Esophagus muscularis mucosa (tissue), 4 donors: Measurements from ENCODE around the gene WDR48. TPM values are rescaled to one million over a fixed set of nuclear protein-coding genes. Genes with fewer than 3 reads are reported as not detected.

ENCODE experiments used
- DNase-seq: peaks from one replicate; pipeline ENCODE4 v3.0.0-alpha.2; 2017; ENCODE audit errors: extremely low spot score
- H3K27ac ChIP-seq, 4 donors: fragments of 200-600 bp; sonication (generic); replicated peaks in 1 of 4; 1 replicate in 3 of 4; 2 replicates in 1 of 4; pipeline ENCODE4 v1.5.1; 2016 to 2019; ENCODE audit warnings: mild to moderate bottlenecking in 1 of 4
- H3K27me3 ChIP-seq, 4 donors: fragments of 200-600 bp; sonication (generic); one replicate each; pipeline versions ENCODE4 v1.5.1 to v1.6.0; 2016 to 2019
- H3K36me3 ChIP-seq, 4 donors: fragments of 200-600 bp; sonication (generic); one replicate each; pipeline ENCODE4 v1.5.1; 2016 to 2019
- H3K4me1 ChIP-seq, 4 donors: fragments of 200-600 bp; sonication (generic); one replicate each; pipeline ENCODE4 v1.5.1; 2016 to 2019
- H3K4me3 ChIP-seq, 4 donors: fragments of 200-600 bp; sonication (generic); 1 replicate in 2 of 4; 2 replicates in 2 of 4; pipeline ENCODE4 v1.5.1; 2016 to 2019; ENCODE audit warnings: mild to moderate bottlenecking in 4 of 4, moderate library complexity in 1 of 4
- H3K9me3 ChIP-seq, 4 donors: fragments of 200-600 bp; sonication (generic); 1 replicate in 3 of 4; 2 replicates in 1 of 4; pipeline ENCODE4 v1.5.1; 2016 to 2019
- EP300 ChIP-seq: sonication (generic); formaldehyde crosslinking; IDR thresholded peaks from one replicate; pipeline ENCODE4 v1.6.1; 2017; ENCODE audit warnings: antibody characterized with exemption
- POLR2A ChIP-seq: fragments of 450-650 bp; IDR thresholded peaks from one replicate; pipeline ENCODE4 v1.6.1; 2017; ENCODE audit warnings: antibody characterized with exemption, moderate library complexity, mild to moderate bottlenecking, low read depth
- POLR2AphosphoS5 ChIP-seq, 2 donors: sonication (generic); formaldehyde crosslinking; IDR thresholded peaks; one replicate each; pipeline ENCODE4 v1.6.1; 2017; ENCODE audit warnings: antibody characterized with exemption in 2 of 2
- WGBS: methylation state at CpG from one replicate; pipeline ENCODE4 v1.1.5; 2018; 5-methylcytosine and 5-hydroxymethylcytosine counted together
- intact Hi-C: fragments of 100-400 bp; cut with DNase I; formaldehyde crosslinking; loops from one replicate; pipeline ENCODE4 v1.15.1; 2023
- small RNA-seq, 3 donors: library from RNA; depleted of rRNA; stranded (forward); fragments of <200 nt; gene quantifications; one replicate each; pipeline ENCODE3, GENCODE V24; 2016
- total RNA-seq, 4 donors: library from RNA; depleted of rRNA; stranded (reverse); fragments of >200 nt; gene quantifications; one replicate each; pipeline versions ENCODE4 v1.1.0 to v1.2.1, GENCODE V29; 2016
- TF ChIP-seq, protein P1 (sequence below), 3 experiments: fragments of 200-600 bp in 2 of 3; fragments of 450-650 bp in 1 of 3; sonication (generic) in 2 of 3; IDR thresholded peaks; one replicate each; pipeline ENCODE4 v1.5.1; 2017 to 2019; ENCODE audit warnings: antibody characterized with exemption in 3 of 3, mild to moderate bottlenecking in 2 of 3, moderate library complexity in 1 of 3

WDR48 gene
- total RNA-seq, 4 donors from 2014 or later: 25.9 to 40.0 (median 29.8) TPM

DNA sequence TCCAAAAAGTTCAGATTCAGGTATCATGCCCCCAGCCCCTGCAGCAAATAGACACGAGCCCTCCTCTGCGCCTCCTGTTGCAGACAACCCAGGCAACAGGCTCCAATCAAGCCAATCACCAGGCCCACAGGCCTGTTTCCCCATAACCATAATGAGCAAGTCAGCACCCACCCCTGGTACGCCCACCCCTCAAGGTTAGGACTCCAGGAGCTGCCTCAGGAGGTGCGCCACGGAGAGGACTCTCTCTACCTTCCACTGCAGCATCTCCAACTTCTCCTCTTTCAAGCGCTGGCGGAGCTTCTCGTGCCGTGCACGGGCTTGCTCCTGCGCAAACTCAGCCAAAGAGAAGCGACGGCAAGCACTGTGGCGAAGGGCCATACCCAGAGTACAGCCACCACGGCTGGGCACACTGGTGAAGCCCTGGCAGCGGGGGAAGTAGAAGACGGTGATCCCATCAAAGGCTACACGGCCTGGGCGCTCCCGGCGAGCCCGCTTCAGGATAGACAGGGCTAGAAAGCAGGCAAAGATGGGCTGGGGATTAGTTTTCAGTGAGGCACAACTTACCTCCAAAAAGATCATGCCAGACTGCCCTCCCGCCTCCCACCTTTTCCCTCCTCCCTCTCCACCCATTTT is 93.0 kb downstream of the WDR48 start:
- H3K9me3 ChIP-seq: no peaks in the 10 kb centered on the region
- peak overlapping the region in 1 of 4 donors; percentile 11 for H3K27ac ChIP-seq
- H3K4me3 ChIP-seq: no peak overlapping the region
- H3K4me1 ChIP-seq: peaks cover 83 to 95% (median 88%) of the 10 kb centered on the region in 4 donors
- WGBS: 92% methylated on average over 12 of the region's 23 CpGs
- H3K36me3 ChIP-seq: peaks cover 35 to 68% (median 63%) of the 10 kb centered on the region in 4 donors
- no peaks in the 10 kb centered on the region for H3K27me3 ChIP-seq
- TF ChIP-seq POLR2AphosphoS5 (IDR thresholded peaks at IDR 0.05) (peak in 1 of 2 donors; percentile 14), EP300 (no peak)
- TF ChIP-seq, protein P1, sequence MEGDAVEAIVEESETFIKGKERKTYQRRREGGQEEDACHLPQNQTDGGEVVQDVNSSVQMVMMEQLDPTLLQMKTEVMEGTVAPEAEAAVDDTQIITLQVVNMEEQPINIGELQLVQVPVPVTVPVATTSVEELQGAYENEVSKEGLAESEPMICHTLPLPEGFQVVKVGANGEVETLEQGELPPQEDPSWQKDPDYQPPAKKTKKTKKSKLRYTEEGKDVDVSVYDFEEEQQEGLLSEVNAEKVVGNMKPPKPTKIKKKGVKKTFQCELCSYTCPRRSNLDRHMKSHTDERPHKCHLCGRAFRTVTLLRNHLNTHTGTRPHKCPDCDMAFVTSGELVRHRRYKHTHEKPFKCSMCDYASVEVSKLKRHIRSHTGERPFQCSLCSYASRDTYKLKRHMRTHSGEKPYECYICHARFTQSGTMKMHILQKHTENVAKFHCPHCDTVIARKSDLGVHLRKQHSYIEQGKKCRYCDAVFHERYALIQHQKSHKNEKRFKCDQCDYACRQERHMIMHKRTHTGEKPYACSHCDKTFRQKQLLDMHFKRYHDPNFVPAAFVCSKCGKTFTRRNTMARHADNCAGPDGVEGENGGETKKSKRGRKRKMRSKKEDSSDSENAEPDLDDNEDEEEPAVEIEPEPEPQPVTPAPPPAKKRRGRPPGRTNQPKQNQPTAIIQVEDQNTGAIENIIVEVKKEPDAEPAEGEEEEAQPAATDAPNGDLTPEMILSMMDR (IDR thresholded peaks at IDR 0.05): no peak
- no peak for DNase-seq
- intact Hi-C loops: no loop called here

DNA sequence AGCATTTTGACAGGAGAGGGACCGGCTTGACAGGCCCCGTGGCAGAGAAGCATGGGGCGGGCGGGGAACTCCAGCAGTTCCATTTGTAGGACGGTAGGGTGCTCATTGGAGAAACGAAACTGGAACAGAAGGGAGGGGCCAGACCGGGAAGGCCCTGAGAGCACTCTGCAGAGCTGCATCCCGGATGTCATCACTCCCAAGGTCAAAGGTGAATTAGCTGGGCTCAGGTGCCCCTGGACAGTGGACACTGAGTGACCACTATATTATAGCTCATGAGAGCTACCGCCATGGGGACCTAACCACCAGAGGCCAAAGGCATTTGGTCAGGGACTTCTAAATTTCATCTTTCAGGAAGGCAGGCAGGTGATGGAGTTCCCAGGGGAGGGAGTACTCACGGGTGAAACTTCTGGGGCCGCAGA is 94.3 kb downstream of the WDR48 start:
- H3K4me1 ChIP-seq: peaks cover 83 to 95% (median 89%) of the 10 kb centered on the region in 4 donors
- 39% methylated on average over 11 of the region's 11 CpGs for WGBS
- peaks cover 35 to 56% (median 54%) of the 10 kb centered on the region in 4 donors for H3K36me3 ChIP-seq
- intact Hi-C loops: no loop called here
- H3K27ac ChIP-seq: peak overlapping the region; percentile 99 to 100 (median 100)
- no peaks in the 10 kb centered on the region for H3K9me3 ChIP-seq
- no peak overlapping the region for H3K4me3 ChIP-seq
- no peak for DNase-seq
- no peaks in the 10 kb centered on the region for H3K27me3 ChIP-seq
- TF ChIP-seq POLR2A (no peak), EP300 (no peak), POLR2AphosphoS5 (IDR thresholded peaks at IDR 0.05) (peak; percentile 21 to 42)
- TF ChIP-seq, protein P1 (IDR thresholded peaks at IDR 0.05): peak in 2 of 3 experiments; percentile 14 to 45

Small RNAs within 50 kb of the gene (small RNA-seq; reads per million reads assigned to genes)
- gene RNU6-1227P: 0 reads per million in 3 donors

Other genes with a start within 250 kb of the WDR48 start
- gene SCN10A, start 235.8 kb upstream of the WDR48 start, total RNA-seq: not detected
- gene SCN11A, start 72 bp upstream of the WDR48 start, total RNA-seq: under 1 TPM; 0.34 to 0.99 (median 0.56) TPM
- gene GORASP1, start 55.6 kb downstream of the WDR48 start, total RNA-seq: 10 to 100 TPM; 53.7 to 88.7 (median 67.8) TPM
- 1 to 10 TPM; 1.7 to 8.6 (median 3.9) TPM for gene TTC21A, start 55.7 kb downstream of the WDR48 start, total RNA-seq
- 100 to 1,000 TPM in 1 of 4 donors, 10 to 100 TPM in 3; 27.8 to 183 (median 45.4) TPM for gene CSRNP1, start 101.6 kb downstream of the WDR48 start, total RNA-seq
- 1 to 10 TPM in 1 of 4 donors, not detected in 3; 1.3 TPM for gene XIRP1, start 140.6 kb downstream of the WDR48 start, total RNA-seq
- gene CX3CR1, start 228.0 kb downstream of the WDR48 start, total RNA-seq: under 1 TPM; 0.23 to 0.78 (median 0.46) TPM